Prostate gland (tissue), 2 donors: ENCODE measurements around the gene ANP32B.

Source experiments
- CTCF ChIP-seq, 4 experiments: fragments of 200-600 bp in 2 of 4; fragments of 450-650 bp in 2 of 4; sonication (generic) in 2 of 4; IDR thresholded peaks; 1 replicate in 3 of 4; 2 replicates in 1 of 4; pipeline ENCODE4 v1.5.1; 2016 to 2019; ENCODE audit warnings: antibody characterized with exemption in 4 of 4, mild to moderate bottlenecking in 2 of 4, moderate library complexity in 2 of 4
- POLR2A ChIP-seq: fragments of 450-650 bp; IDR thresholded peaks from one replicate; pipeline ENCODE4 v1.6.1; 2016; ENCODE audit warnings: antibody characterized with exemption, mild to moderate bottlenecking

GRCh38 chr9:97994703-97995102 is 11.6 kb downstream of the ANP32B start:
- TF ChIP-seq CTCF (IDR thresholded peaks at IDR 0.05) (no peak), POLR2A (no peak)
